Fibroblast of lung (primary cell): ENCODE data around the gene IL1B.

Experiments used
- EZH2 ChIP-seq: IDR thresholded peaks from 2 replicates; pipeline ENCODE4 v1.5.1; 2012; ENCODE audit warnings: low read length, control low read depth, mild to moderate bottlenecking; ENCODE audit errors: missing control alignments
- TF ChIP-seq, protein P1 (sequence below), 2 donors: IDR thresholded peaks in 1 of 2; conservative IDR thresholded peaks in 1 of 2; 1 replicate in 1 of 2; 2 replicates in 1 of 2; pipeline ENCODE4 v1.5.1; 2011 to 2012; ENCODE audit warnings: low read length in 2 of 2, control low read depth in 1 of 2, inconsistent platforms in 1 of 2, low read depth in 1 of 2, mild to moderate bottlenecking in 1 of 2

DNA sequence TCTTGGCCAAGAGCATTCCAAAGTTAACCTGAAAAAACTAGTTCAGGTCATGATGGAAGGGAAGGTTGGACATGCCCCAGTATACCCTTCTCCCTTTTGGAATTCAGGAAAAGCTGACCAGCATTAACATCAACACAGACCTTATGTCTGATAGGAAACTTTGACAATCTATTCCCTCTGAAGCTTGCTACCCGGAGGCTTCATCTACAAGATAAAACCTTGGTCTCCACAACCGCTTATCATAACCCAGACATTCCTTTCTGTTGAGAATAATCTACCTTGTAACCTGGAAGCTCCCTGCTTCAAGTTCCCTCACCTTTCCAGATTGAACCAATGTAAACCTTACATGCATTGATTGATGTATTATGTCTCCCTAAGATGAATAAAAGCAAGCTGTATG lies 49.7 kb upstream of the IL1B start:
- TF ChIP-seq, protein P1, sequence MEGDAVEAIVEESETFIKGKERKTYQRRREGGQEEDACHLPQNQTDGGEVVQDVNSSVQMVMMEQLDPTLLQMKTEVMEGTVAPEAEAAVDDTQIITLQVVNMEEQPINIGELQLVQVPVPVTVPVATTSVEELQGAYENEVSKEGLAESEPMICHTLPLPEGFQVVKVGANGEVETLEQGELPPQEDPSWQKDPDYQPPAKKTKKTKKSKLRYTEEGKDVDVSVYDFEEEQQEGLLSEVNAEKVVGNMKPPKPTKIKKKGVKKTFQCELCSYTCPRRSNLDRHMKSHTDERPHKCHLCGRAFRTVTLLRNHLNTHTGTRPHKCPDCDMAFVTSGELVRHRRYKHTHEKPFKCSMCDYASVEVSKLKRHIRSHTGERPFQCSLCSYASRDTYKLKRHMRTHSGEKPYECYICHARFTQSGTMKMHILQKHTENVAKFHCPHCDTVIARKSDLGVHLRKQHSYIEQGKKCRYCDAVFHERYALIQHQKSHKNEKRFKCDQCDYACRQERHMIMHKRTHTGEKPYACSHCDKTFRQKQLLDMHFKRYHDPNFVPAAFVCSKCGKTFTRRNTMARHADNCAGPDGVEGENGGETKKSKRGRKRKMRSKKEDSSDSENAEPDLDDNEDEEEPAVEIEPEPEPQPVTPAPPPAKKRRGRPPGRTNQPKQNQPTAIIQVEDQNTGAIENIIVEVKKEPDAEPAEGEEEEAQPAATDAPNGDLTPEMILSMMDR (conservative IDR thresholded peaks at IDR 0.05 in 1 of 2, IDR thresholded peaks at IDR 0.05 in 1 of 2; ENCODE audit: low read depth in 1 of 2, low read length in 2 of 2), result no peak
- no peak for TF ChIP-seq EZH2
